Trophoblast cell (in vitro differentiated cells and primary cell): Measurements from ENCODE around the gene MUC13.

ENCODE experiments used
- DNase-seq, 2 donors: peaks; one replicate each; pipeline ENCODE4 v3.0.0-alpha.2; 2016
- H2AFZ ChIP-seq: 2 replicates; pipeline ENCODE4 v1.6.1; 2013; ENCODE audit warnings: low read length, moderate library complexity, mild to moderate bottlenecking; ENCODE audit not compliant: insufficient read depth, poor library complexity
- H2AK5ac ChIP-seq: 2 replicates; pipeline ENCODE4 v1.6.1; 2013; ENCODE audit warnings: mild to moderate bottlenecking, low read length
- H2BK120ac ChIP-seq: 2 replicates; pipeline ENCODE4 v1.6.1; 2013; ENCODE audit warnings: low read length, mild to moderate bottlenecking, moderate library complexity; ENCODE audit not compliant: insufficient read depth, poor library complexity
- H2BK12ac ChIP-seq: 2 replicates; pipeline ENCODE4 v1.6.1; 2013; ENCODE audit warnings: mild to moderate bottlenecking, low read length, moderate library complexity
- H2BK5ac ChIP-seq: 2 replicates; pipeline ENCODE4 v1.6.1; 2013; ENCODE audit warnings: low read length, low read depth, moderate library complexity, mild to moderate bottlenecking; ENCODE audit not compliant: poor library complexity
- H3K14ac ChIP-seq: 2 replicates; pipeline ENCODE4 v1.6.1; 2013; ENCODE audit warnings: mild to moderate bottlenecking, low read length
- H3K18ac ChIP-seq: 2 replicates; pipeline ENCODE4 v1.6.1; 2013; ENCODE audit warnings: mild to moderate bottlenecking, low read length
- H3K23ac ChIP-seq: 2 replicates; pipeline ENCODE4 v1.6.1; 2013; ENCODE audit warnings: low read length
- H3K27ac ChIP-seq: 2 replicates; pipeline ENCODE4 v1.5.1; 2013; ENCODE audit warnings: low read depth, mild to moderate bottlenecking, inconsistent platforms, low read length, moderate library complexity
- H3K27me3 ChIP-seq: 2 replicates; pipeline ENCODE4 v1.6.1; 2013; ENCODE audit warnings: inconsistent platforms, mild to moderate bottlenecking, low read length, moderate library complexity; ENCODE audit not compliant: insufficient read depth
- H3K36me3 ChIP-seq, 2 experiments: 1 replicate in 1 of 2; 2 replicates in 1 of 2; pipeline ENCODE4 v1.6.1; 2013; ENCODE audit warnings: low read length in 2 of 2, mild to moderate bottlenecking in 2 of 2, moderate library complexity in 1 of 2; ENCODE audit not compliant: insufficient read depth in 2 of 2, control insufficient read depth in 1 of 2
- H3K4ac ChIP-seq: 2 replicates; pipeline ENCODE4 v1.6.1; 2013; ENCODE audit warnings: low read depth, mild to moderate bottlenecking, low read length, moderate library complexity
- H3K4me1 ChIP-seq, 2 experiments: 1 replicate in 1 of 2; 2 replicates in 1 of 2; pipeline ENCODE4 v1.6.1; 2013; ENCODE audit warnings: low read length in 2 of 2, mild to moderate bottlenecking in 2 of 2, moderate library complexity in 1 of 2; ENCODE audit not compliant: insufficient read depth in 2 of 2, control insufficient read depth in 1 of 2
- H3K4me2 ChIP-seq: 2 replicates; pipeline ENCODE4 v1.6.1; 2013; ENCODE audit warnings: inconsistent platforms, mild to moderate bottlenecking, low read length, moderate library complexity
- H3K4me3 ChIP-seq: 2 replicates; pipeline ENCODE4 v1.5.1; 2013; ENCODE audit warnings: mild to moderate bottlenecking, low read depth, low read length, inconsistent platforms
- H3K79me1 ChIP-seq: one replicate; pipeline ENCODE4 v1.6.1; 2013; ENCODE audit warnings: low read length
- H3K79me2 ChIP-seq: 2 replicates; pipeline ENCODE4 v1.6.1; 2013; ENCODE audit warnings: low read length, mild to moderate bottlenecking; ENCODE audit not compliant: control insufficient read depth, insufficient read depth, poor library complexity
- H3K9ac ChIP-seq: 2 replicates; pipeline ENCODE4 v1.6.1; 2013; ENCODE audit warnings: mild to moderate bottlenecking, low read length
- H3K9me3 ChIP-seq: 2 replicates; pipeline ENCODE4 v1.6.1; 2013; ENCODE audit warnings: low read depth, mild to moderate bottlenecking, control low read depth, inconsistent platforms, low read length; ENCODE audit not compliant: insufficient read depth
- H4K12ac ChIP-seq: 2 replicates; pipeline ENCODE4 v1.6.1; 2013; ENCODE audit warnings: low read depth, mild to moderate bottlenecking, low read length, moderate library complexity
- H4K8ac ChIP-seq: 2 replicates; pipeline ENCODE4 v1.6.1; 2013; ENCODE audit warnings: low read depth, mild to moderate bottlenecking, low read length, moderate library complexity
- H4K91ac ChIP-seq: one replicate; pipeline ENCODE4 v1.6.1; 2013; ENCODE audit warnings: low read depth, mild to moderate bottlenecking, low read length, moderate library complexity
- WGBS: extraction: QIAGEN DNeasy Blood & Tissue Kit; methylation state at CpG from one replicate; pipeline ENCODE4 v1.1.7; 2013; ENCODE audit warnings: missing lambda C conversion rate; ENCODE audit not compliant: insufficient read length, insufficient coverage; ENCODE audit errors: extremely low coverage; 5-methylcytosine and 5-hydroxymethylcytosine counted together

The MUC13 gene

DNA sequence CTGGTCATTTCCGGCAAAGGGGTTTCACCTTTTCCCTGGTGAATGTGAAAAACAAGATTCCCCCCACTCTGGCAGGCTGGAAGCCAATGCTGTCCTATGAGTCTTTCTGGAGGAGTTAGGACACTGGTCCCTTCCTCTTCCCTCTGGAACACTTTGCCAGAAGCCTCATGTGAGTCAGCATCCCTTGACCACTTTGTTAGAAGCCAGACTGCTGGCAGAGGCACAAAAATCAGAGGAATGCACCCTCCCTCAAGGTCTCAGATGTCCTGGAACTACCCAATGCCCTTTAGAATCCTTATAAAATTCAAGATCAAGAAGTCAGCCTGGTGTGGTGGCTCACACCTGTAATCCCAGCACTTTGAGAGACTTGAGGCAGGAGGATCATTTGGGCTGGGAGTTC lies 74.0 kb downstream of the MUC13 start:
- Histone ChIP-seq H3K4me2 (peak overlapping the region; percentile 12), H4K8ac (no peak overlapping the region), H3K9ac (no peak overlapping the region), H2BK5ac (peak overlapping the region; percentile 56), H3K18ac (peak overlapping the region; percentile 49), H2AK5ac (no peak overlapping the region), H3K79me1 (peaks cover 5% of the 10 kb centered on the region), H3K23ac (no peak overlapping the region), H3K14ac (no peak overlapping the region), H3K79me2 (peaks cover 2% of the 10 kb centered on the region), H2BK120ac (no peak overlapping the region), H4K91ac (no peak overlapping the region), H2AFZ (no peak overlapping the region), H3K4me3 (no peak overlapping the region), H3K4me1 (peaks cover 7 to 16% of the 10 kb centered on the region in 2 experiments), H4K12ac (no peak overlapping the region), H2BK12ac (no peak overlapping the region), H3K36me3 (peaks cover 15 to 21% of the 10 kb centered on the region in 2 experiments), H3K27me3 (no peaks in the 10 kb centered on the region), H3K4ac (no peak overlapping the region), H3K9me3 (no peaks in the 10 kb centered on the region), H3K27ac (peak overlapping the region; percentile 55)
- no CpG with 5 or more reads among the region's 1 CpG for WGBS
- peak in 1 of 2 donors; percentile 33 for DNase-seq

DNA sequence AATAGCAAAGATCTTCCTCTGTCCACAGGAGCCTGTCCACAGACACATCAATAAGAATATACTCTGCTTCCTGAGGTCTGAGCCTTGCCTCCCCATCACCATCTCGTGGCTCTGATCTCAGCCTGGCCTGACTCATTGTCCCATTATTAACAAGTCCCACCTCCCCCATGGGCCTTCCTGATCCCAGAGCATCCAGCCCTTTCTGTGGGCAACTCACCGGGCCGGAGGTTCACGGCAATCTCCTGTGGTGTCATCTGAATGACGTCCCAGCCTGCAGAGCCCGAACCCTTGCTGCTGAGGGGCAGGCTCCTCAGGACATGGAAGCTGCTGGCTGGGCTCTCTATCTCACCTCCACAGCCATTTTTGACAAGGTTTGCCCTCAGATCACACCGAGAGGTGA lies 75.5 kb downstream of the MUC13 start:
- Histone ChIP-seq H3K4me1 (peaks cover 7 to 16% of the 10 kb centered on the region in 2 experiments), H3K36me3 (peaks cover 9 to 24% of the 10 kb centered on the region in 2 experiments), H3K9me3 (no peaks in the 10 kb centered on the region), H2AK5ac (peak overlapping the region; percentile 21), H3K4me3 (no peak overlapping the region), H3K79me2 (no peaks in the 10 kb centered on the region), H3K18ac (peak overlapping the region; percentile 63), H4K91ac (no peak overlapping the region), H3K79me1 (peaks cover 5% of the 10 kb centered on the region), H2BK5ac (peak overlapping the region; percentile 10), H3K9ac (no peak overlapping the region), H4K12ac (peak overlapping the region; percentile 14), H2BK120ac (no peak overlapping the region), H4K8ac (no peak overlapping the region), H3K4ac (peak overlapping the region; percentile 53), H3K27me3 (no peaks in the 10 kb centered on the region), H2BK12ac (peak overlapping the region; percentile 72), H3K4me2 (no peak overlapping the region), H3K14ac (no peak overlapping the region), H3K23ac (no peak overlapping the region), H2AFZ (no peak overlapping the region), H3K27ac (no peak overlapping the region)
- no CpG with 5 or more reads among the region's 7 CpGs for WGBS
- peak in 1 of 2 donors; percentile 16 for DNase-seq

DNA sequence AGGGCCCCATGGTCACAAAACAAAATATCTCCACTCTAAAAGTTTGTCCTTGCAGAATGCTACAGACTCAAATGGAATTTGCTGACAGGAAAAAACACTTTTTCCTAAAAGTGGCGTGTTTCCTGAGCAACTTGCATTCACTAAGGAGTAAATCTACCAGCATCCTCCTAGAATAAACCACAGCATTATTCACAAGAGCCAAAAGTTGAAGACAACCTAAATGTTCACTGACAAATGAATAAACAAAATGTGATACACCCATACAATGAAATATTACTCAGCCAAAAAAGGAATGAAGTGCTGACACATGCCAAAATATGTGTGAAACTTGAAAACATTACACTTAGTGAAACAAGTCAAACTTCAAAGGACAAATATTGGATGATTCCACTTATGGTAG lies 76.3 kb downstream of the MUC13 start:
- H4K8ac ChIP-seq, result no peak overlapping the region
- no peak overlapping the region for H3K9ac ChIP-seq
- no peaks in the 10 kb centered on the region for H3K27me3 ChIP-seq
- no peaks in the 10 kb centered on the region for H3K9me3 ChIP-seq
- no peak overlapping the region for H3K23ac ChIP-seq
- H2AK5ac ChIP-seq, result no peak overlapping the region
- DNase-seq, result no peak
- no peak overlapping the region for H3K14ac ChIP-seq
- no peak overlapping the region for H2BK5ac ChIP-seq
- no peak overlapping the region for H3K4me2 ChIP-seq
- no peak overlapping the region for H4K91ac ChIP-seq
- H2AFZ ChIP-seq, result no peak overlapping the region
- H3K36me3 ChIP-seq, result peaks cover 9 to 24% of the 10 kb centered on the region in 2 experiments
- peaks cover 5% of the 10 kb centered on the region for H3K79me1 ChIP-seq
- H4K12ac ChIP-seq, result no peak overlapping the region
- H2BK12ac ChIP-seq, result no peak overlapping the region
- no peaks in the 10 kb centered on the region for H3K79me2 ChIP-seq
- H3K4me1 ChIP-seq, result peaks cover 7 to 17% of the 10 kb centered on the region in 2 experiments
- H2BK120ac ChIP-seq, result no peak overlapping the region
- no peak overlapping the region for H3K18ac ChIP-seq
- no peak overlapping the region for H3K4ac ChIP-seq
- H3K4me3 ChIP-seq, result no peak overlapping the region
- WGBS, result no CpG with 5 or more reads among the region's 1 CpG
- no peak overlapping the region for H3K27ac ChIP-seq

DNA sequence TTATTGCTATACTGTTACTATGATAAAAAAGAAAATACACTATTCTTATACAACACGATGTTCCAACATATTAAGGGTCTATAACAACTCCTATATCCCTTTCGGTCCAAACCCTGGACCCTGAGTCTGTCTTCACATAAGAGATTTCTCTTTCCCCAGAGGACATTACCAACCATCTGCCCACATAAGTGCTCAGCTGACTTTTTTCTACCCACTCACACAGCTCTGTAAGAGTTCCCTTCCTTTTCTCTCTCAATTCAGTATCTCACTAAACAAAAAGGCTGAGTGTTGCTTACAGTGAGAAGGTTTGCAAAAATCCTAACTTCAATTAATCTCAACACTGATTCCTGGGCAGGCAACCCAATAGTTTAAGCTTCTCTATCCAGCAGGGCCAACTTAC lies 77.9 kb downstream of the MUC13 start:
- Histone ChIP-seq H2AFZ (no peak overlapping the region), H3K9me3 (no peaks in the 10 kb centered on the region)

More for the DNA sequence above, 77.9 kb downstream of the MUC13 start:
- no peak overlapping the region for H2AK5ac ChIP-seq
- H4K91ac ChIP-seq, result no peak overlapping the region
- no peak overlapping the region for H3K4me2 ChIP-seq
- WGBS, result no CpG with 5 or more reads among the region's 2 CpGs
- no peak overlapping the region for H3K18ac ChIP-seq
- no peak overlapping the region for H4K12ac ChIP-seq
- no peak overlapping the region for H3K4ac ChIP-seq
- peaks cover 9 to 18% of the 10 kb centered on the region in 2 experiments for H3K36me3 ChIP-seq
- peaks cover 5% of the 10 kb centered on the region for H3K79me1 ChIP-seq
- no peak overlapping the region for H2BK120ac ChIP-seq
- H3K27ac ChIP-seq, result no peak overlapping the region
- no peak overlapping the region for H2BK12ac ChIP-seq
- no peaks in the 10 kb centered on the region for H3K27me3 ChIP-seq
- H3K79me2 ChIP-seq, result no peaks in the 10 kb centered on the region
- H2BK5ac ChIP-seq, result no peak overlapping the region
- H3K23ac ChIP-seq, result no peak overlapping the region
- H3K9ac ChIP-seq, result no peak overlapping the region
- H3K4me1 ChIP-seq, result peaks cover 13 to 19% of the 10 kb centered on the region in 2 experiments
- H3K4me3 ChIP-seq, result no peak overlapping the region
- no peak overlapping the region for H4K8ac ChIP-seq
- H3K14ac ChIP-seq, result no peak overlapping the region
- no peak for DNase-seq
